Choroid plexus epithelial cell (primary cell): Measurements from ENCODE around the gene STIM2.
A peak's percentile ranks its signal among the peaks of the same experiment; 100 is the strongest.

Experiments used
- DNase-seq: peaks from one replicate; pipeline ENCODE4 v3.0.0-alpha.2; 2010; ENCODE audit warnings: low read depth
- H3K4me3 ChIP-seq: 2 replicates; pipeline ENCODE4 v1.5.1; 2011; ENCODE audit warnings: low read depth, mild to moderate bottlenecking, control low read depth, low read length, moderate library complexity
- TF ChIP-seq, protein P1 (sequence below): conservative IDR thresholded peaks from 2 replicates; pipeline ENCODE4 v1.5.1; 2011; ENCODE audit warnings: low read depth, mild to moderate bottlenecking, control low read depth, inconsistent platforms, low read length, moderate library complexity

Gene STIM2

GRCh38 chr4:26837993-26838842, 22.4 kb upstream of the STIM2 start:
- DNase-seq, result peak; percentile 54
- H3K4me3 ChIP-seq, result no peak overlapping the region
- TF ChIP-seq, protein P1, sequence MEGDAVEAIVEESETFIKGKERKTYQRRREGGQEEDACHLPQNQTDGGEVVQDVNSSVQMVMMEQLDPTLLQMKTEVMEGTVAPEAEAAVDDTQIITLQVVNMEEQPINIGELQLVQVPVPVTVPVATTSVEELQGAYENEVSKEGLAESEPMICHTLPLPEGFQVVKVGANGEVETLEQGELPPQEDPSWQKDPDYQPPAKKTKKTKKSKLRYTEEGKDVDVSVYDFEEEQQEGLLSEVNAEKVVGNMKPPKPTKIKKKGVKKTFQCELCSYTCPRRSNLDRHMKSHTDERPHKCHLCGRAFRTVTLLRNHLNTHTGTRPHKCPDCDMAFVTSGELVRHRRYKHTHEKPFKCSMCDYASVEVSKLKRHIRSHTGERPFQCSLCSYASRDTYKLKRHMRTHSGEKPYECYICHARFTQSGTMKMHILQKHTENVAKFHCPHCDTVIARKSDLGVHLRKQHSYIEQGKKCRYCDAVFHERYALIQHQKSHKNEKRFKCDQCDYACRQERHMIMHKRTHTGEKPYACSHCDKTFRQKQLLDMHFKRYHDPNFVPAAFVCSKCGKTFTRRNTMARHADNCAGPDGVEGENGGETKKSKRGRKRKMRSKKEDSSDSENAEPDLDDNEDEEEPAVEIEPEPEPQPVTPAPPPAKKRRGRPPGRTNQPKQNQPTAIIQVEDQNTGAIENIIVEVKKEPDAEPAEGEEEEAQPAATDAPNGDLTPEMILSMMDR, result no peak

- no peak for DNase-seq
- TF ChIP-seq, protein P1, result no peak
- H3K4me3 ChIP-seq, result no peak overlapping the region
Measured at GRCh38 chr4:26839016-26839415, 21.6 kb upstream of the STIM2 start.

DNA sequence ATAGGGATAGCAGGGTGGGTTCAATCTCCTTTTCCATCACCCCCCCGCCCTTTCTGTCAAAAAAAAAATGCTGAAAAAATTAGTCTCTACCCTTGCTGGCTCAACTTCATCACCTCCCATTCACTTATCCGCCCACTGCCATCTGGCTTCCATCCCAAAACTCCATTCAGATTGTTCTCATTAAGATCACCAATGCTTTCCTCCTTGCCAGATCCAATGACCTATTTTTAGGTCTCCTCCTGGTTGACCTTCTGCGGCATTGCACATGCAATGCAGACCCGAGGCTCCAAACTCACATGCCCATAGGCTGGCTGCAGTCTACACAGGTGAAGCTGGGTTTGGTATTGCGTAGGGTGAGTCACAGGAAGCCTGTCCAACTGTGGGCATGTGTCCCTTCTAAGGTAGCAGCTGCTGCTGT, 21.1 kb upstream of the STIM2 start:
- DNase-seq, result no peak
- H3K4me3 ChIP-seq, result no peak overlapping the region
- TF ChIP-seq, protein P1, result no peak

GRCh38 chr4:26840786-26841185, 19.9 kb upstream of the STIM2 start:
- TF ChIP-seq, protein P1, result no peak
- no peak for DNase-seq
- H3K4me3 ChIP-seq, result no peak overlapping the region

GRCh38 chr4:26842911-26843310, 17.7 kb upstream of the STIM2 start:
- DNase-seq, result no peak
- TF ChIP-seq, protein P1, result no peak
- H3K4me3 ChIP-seq, result no peak overlapping the region

DNA sequence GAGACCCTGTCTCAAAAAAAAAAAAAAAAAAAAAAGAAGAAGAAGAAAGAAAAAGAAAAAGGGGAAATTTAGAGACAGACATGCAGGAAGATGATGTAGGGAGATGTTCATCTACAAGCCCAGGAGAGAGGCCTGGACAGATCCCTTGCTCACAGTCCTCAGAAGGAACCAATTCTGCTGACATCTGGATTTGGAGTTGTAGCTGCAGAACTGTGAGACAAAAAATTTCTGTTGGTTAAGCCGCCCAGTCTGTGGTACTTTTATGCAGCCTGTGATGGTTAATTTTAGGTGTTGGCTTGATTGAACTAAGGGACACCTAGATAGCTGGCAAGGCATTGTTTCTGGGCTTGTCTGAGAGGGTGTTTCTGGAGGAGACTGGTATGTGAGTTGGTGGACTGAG, 10.1 kb upstream of the STIM2 start:
- no peak for DNase-seq
- no peak overlapping the region for H3K4me3 ChIP-seq
- TF ChIP-seq, protein P1, result no peak

- DNase-seq, result no peak
- no peak overlapping the region for H3K4me3 ChIP-seq
- TF ChIP-seq, protein P1, result no peak
Measured at GRCh38 chr4:26851129-26851528, 9.5 kb upstream of the STIM2 start.
